ENCODE results near the gene NFKB1. TPM values are rescaled to one million over a fixed set of nuclear protein-coding genes. Genes with fewer than 3 reads are reported as not detected.

Gene NFKB1
- total RNA-seq, 3 donors from 2014 or later (not counting 1 experiment from before 2014, with no cell fraction given) = 144 to 235 (median 163) TPM

DNA sequence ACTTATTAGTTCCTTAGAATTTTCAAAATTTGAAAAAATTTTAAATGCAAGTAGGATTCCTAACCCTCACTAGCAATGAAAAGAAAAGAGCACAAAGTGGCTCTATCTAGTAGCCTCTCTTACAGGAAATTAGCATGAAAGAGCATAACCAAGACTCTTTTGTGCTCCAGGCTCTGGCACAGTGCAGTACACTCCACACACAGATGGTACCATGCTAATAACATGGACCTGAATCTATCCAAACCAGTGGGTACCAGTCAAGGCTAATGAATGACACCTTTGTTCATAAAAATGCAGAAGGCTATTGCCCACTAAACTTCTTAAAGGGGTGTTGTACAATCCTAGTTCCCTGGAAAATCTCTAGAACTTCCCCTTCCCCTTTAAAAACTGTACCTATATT lies 140.6 kb downstream of the NFKB1 start:
- peaks cover 12% of the 10 kb centered on the region for H3K36me3 ChIP-seq (ENCODE audit: control insufficient read depth, insufficient read depth, low read length)
- ATAC-seq (no peak), DNase-seq (no peak)
- no peaks in the 10 kb centered on the region for H3K9me3 Mint-ChIP-seq
- no peaks in the 10 kb centered on the region for H3K4me1 Mint-ChIP-seq
- no peaks in the 10 kb centered on the region for H3K4me1 ChIP-seq (ENCODE audit: control insufficient read depth, insufficient read depth, low read length)
- TF ChIP-seq, protein P1, sequence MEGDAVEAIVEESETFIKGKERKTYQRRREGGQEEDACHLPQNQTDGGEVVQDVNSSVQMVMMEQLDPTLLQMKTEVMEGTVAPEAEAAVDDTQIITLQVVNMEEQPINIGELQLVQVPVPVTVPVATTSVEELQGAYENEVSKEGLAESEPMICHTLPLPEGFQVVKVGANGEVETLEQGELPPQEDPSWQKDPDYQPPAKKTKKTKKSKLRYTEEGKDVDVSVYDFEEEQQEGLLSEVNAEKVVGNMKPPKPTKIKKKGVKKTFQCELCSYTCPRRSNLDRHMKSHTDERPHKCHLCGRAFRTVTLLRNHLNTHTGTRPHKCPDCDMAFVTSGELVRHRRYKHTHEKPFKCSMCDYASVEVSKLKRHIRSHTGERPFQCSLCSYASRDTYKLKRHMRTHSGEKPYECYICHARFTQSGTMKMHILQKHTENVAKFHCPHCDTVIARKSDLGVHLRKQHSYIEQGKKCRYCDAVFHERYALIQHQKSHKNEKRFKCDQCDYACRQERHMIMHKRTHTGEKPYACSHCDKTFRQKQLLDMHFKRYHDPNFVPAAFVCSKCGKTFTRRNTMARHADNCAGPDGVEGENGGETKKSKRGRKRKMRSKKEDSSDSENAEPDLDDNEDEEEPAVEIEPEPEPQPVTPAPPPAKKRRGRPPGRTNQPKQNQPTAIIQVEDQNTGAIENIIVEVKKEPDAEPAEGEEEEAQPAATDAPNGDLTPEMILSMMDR (IDR thresholded peaks at IDR 0.05) = no peak
- H3K27me3 ChIP-seq (ENCODE audit: control insufficient read depth, insufficient read depth, low read length) = no peaks in the 10 kb centered on the region
- H3K27ac ChIP-seq (ENCODE audit: low read length) = no peak overlapping the region
- intact Hi-C loops (cut with micrococcal nuclease) = no loop called here
- H3K27me3 Mint-ChIP-seq (ENCODE audit: low read depth in 2 of 2) = no peaks in the 10 kb centered on the region
- no peak overlapping the region for H3K27ac Mint-ChIP-seq
- no peak overlapping the region for H3K4me3 ChIP-seq (ENCODE audit: low read length)
- no peaks in the 10 kb centered on the region for H3K9me3 ChIP-seq (ENCODE audit: control insufficient read depth, insufficient read depth, low read length)
- H3K4me3 Mint-ChIP-seq = no peak overlapping the region
- H3K36me3 Mint-ChIP-seq = no peaks in the 10 kb centered on the region

DNA sequence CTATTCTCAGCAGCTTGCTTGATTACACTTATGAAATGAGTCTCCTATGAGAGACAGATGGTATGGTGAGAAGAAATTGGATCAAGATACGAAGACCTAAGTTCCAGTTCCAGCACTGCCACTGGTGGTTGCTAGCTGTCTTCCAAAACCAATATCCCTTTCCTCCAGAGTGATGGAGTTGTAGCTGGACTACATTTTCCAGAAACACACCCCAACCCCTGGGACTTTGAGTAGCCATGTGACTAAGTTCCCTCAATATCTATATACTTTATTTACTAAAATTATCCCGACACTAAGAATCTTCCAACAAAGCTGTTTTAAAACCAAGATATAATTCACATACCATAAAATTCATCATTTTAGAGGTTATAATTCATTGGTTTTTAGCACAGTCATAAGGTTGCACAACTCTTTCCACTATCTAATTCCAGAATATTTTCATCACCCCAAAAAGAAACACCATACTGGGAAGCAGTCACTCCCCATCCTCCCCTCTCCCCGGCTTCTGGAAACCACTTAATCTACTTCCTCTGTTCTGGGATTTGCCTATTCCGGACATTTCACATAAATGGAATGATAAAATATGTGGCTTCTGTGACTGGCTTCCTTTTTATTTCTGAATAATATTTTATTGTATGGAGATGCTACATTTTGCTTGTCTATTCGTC lies 141.6 kb downstream of the NFKB1 start:
- Mint-ChIP-seq H3K4me3 (no peak overlapping the region), H3K9me3 (no peaks in the 10 kb centered on the region), H3K27ac (no peak overlapping the region), H3K4me1 (no peaks in the 10 kb centered on the region), H3K27me3 (ENCODE audit: low read depth in 2 of 2) (no peaks in the 10 kb centered on the region), H3K36me3 (no peaks in the 10 kb centered on the region)
- Histone ChIP-seq H3K4me3 (ENCODE audit: low read length) (no peak overlapping the region), H3K36me3 (ENCODE audit: control insufficient read depth, insufficient read depth, low read length) (peaks cover 12% of the 10 kb centered on the region), H3K27ac (ENCODE audit: low read length) (no peak overlapping the region), H3K27me3 (ENCODE audit: control insufficient read depth, insufficient read depth, low read length) (no peaks in the 10 kb centered on the region), H3K4me1 (ENCODE audit: control insufficient read depth, insufficient read depth, low read length) (no peaks in the 10 kb centered on the region), H3K9me3 (ENCODE audit: control insufficient read depth, insufficient read depth, low read length) (no peaks in the 10 kb centered on the region)
- ATAC-seq (no peak), DNase-seq (no peak)
- WGBS (ENCODE audit: insufficient coverage) = 100% methylated on average over 3 of the region's 5 CpGs
- TF ChIP-seq, protein P1 (IDR thresholded peaks at IDR 0.05) = no peak
- intact Hi-C loops (cut with micrococcal nuclease) = no loop called here

DNA sequence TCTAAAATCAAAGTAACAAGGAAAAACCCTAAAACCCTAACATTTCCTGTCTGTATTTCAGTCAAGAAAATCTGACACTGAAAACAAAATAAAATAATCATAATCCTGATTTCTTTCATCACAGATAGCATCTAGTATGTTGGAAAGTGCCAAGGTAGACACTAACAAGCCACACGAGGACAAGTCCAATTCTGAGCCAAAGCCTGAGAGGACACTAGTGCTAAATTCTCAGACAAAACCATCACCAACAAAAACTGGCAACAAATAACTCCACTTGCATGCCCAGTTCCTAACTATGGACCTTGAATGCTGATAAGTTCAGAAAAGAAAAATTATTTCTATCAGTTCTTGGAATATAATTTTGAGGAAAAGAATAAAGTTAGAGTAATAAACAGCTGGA lies 146.0 kb downstream of the NFKB1 start:
- no peaks in the 10 kb centered on the region for H3K4me1 Mint-ChIP-seq
- Histone ChIP-seq H3K27me3 (ENCODE audit: control insufficient read depth, insufficient read depth, low read length) (no peaks in the 10 kb centered on the region), H3K9me3 (ENCODE audit: control insufficient read depth, insufficient read depth, low read length) (no peaks in the 10 kb centered on the region), H3K4me3 (ENCODE audit: low read length) (no peak overlapping the region), H3K4me1 (ENCODE audit: control insufficient read depth, insufficient read depth, low read length) (no peaks in the 10 kb centered on the region), H3K27ac (ENCODE audit: low read length) (no peak overlapping the region), H3K36me3 (ENCODE audit: control insufficient read depth, insufficient read depth, low read length) (peaks cover 32% of the 10 kb centered on the region)
- H3K9me3 Mint-ChIP-seq = no peaks in the 10 kb centered on the region
- intact Hi-C loops (cut with micrococcal nuclease) = no loop called here
- DNase-seq = no peak
- ATAC-seq = no peak
- TF ChIP-seq, protein P1 (IDR thresholded peaks at IDR 0.05) = no peak
- H3K27me3 Mint-ChIP-seq (ENCODE audit: low read depth in 2 of 2) = no peaks in the 10 kb centered on the region
- H3K27ac Mint-ChIP-seq = no peak overlapping the region
- no peak overlapping the region for H3K4me3 Mint-ChIP-seq
- H3K36me3 Mint-ChIP-seq = peaks cover 11% of the 10 kb centered on the region
- WGBS (ENCODE audit: insufficient coverage) = 100% methylated on average over 1 of the region's 1 CpG

DNA sequence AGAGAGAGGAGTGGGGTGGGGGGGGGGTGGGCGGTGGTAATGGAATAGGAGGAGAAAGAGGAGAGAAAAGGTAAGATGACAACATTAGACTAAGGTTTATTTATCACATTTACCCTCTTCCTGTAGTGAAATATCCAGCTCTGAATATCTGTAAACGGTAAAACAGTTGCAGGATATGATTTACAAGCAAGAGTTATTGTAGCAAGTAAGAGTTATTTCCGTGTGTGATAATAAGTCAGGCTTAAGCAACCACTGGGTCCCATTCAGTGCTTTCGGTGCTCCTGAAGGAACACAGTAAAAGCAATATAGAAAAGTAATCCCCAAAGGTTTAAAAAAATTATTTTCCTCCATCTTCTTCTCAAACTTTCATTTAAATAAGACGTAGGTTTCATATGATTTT lies 156.0 kb downstream of the NFKB1 start:
- 96% methylated on average over 4 of the region's 5 CpGs for WGBS (ENCODE audit: insufficient coverage)

More for the DNA sequence above, 156.0 kb downstream of the NFKB1 start:
- Mint-ChIP-seq H3K27ac (no peak overlapping the region), H3K27me3 (ENCODE audit: low read depth in 2 of 2) (no peaks in the 10 kb centered on the region), H3K36me3 (no peaks in the 10 kb centered on the region), H3K4me3 (no peak overlapping the region), H3K9me3 (no peaks in the 10 kb centered on the region), H3K4me1 (no peaks in the 10 kb centered on the region)
- Histone ChIP-seq H3K4me3 (ENCODE audit: low read length) (no peak overlapping the region), H3K9me3 (ENCODE audit: control insufficient read depth, insufficient read depth, low read length) (no peaks in the 10 kb centered on the region), H3K36me3 (ENCODE audit: control insufficient read depth, insufficient read depth, low read length) (peaks cover 9% of the 10 kb centered on the region), H3K27me3 (ENCODE audit: control insufficient read depth, insufficient read depth, low read length) (no peaks in the 10 kb centered on the region), H3K27ac (ENCODE audit: low read length) (no peak overlapping the region), H3K4me1 (ENCODE audit: control insufficient read depth, insufficient read depth, low read length) (no peaks in the 10 kb centered on the region)
- DNase-seq (no peak), ATAC-seq (no peak)
- TF ChIP-seq, protein P1 (IDR thresholded peaks at IDR 0.05) = no peak
- intact Hi-C loops (cut with micrococcal nuclease) = no loop called here

All from natural killer cell (primary cell).